Measurements from ENCODE around the gene CPEB1. TPM values are rescaled to one million over a fixed set of nuclear protein-coding genes. Genes with fewer than 3 reads are reported as not detected.

Gene CPEB1
- total and polyA plus RNA-seq, 4 donors, result 0.42 to 4.0 (median 2.3) TPM

DNA sequence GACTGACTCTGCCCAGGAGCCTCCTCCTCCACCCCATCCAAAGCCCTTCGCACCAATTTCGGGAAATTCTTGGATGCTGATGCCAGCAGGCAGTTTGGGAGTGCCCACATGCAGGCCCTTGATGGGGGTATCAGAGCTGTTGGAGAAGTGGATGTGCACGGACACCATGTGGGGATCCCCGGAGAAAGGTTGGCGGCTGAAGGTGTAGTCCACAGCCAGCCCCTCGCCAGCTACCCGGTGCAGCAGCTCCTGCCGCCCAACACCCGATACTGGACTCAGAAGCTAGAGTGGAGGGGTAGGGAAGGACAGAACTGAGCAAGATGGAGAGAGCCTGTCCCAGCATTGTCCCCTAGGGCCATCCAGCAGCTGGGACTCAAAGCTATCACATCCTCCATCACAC, 15.5 kb upstream of the CPEB1 start:
- TF ChIP-seq, protein P1, sequence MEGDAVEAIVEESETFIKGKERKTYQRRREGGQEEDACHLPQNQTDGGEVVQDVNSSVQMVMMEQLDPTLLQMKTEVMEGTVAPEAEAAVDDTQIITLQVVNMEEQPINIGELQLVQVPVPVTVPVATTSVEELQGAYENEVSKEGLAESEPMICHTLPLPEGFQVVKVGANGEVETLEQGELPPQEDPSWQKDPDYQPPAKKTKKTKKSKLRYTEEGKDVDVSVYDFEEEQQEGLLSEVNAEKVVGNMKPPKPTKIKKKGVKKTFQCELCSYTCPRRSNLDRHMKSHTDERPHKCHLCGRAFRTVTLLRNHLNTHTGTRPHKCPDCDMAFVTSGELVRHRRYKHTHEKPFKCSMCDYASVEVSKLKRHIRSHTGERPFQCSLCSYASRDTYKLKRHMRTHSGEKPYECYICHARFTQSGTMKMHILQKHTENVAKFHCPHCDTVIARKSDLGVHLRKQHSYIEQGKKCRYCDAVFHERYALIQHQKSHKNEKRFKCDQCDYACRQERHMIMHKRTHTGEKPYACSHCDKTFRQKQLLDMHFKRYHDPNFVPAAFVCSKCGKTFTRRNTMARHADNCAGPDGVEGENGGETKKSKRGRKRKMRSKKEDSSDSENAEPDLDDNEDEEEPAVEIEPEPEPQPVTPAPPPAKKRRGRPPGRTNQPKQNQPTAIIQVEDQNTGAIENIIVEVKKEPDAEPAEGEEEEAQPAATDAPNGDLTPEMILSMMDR (IDR thresholded peaks at IDR 0.05; ENCODE audit: control extremely low read depth, extremely low read depth), result no peak
- ATAC-seq (ENCODE audit: insufficient read depth, low FRiP score) (no peak), DNase-seq (no peak)
- Histone ChIP-seq H3K27ac (ENCODE audit: low read depth in 1 of 2, low read length in 1 of 2) (no peak overlapping the region), H3K4me3 (no peak overlapping the region), H3K9me3 (ENCODE audit: control insufficient read depth in 4 of 4, insufficient read depth in 3 of 4, low read length in 3 of 4) (peaks cover 0 to 6% (median 0%) of the 10 kb centered on the region in 4 donors), H3K36me3 (ENCODE audit: control insufficient read depth in 4 of 4, insufficient read depth in 4 of 4, low read length in 4 of 4) (no peaks in the 10 kb centered on the region), H3K9ac (ENCODE audit: insufficient read depth in 1 of 2, low read length in 2 of 2) (no peak overlapping the region), H3K27me3 (ENCODE audit: control insufficient read depth in 3 of 3, insufficient read depth in 3 of 3, low read length in 2 of 3) (no peaks in the 10 kb centered on the region), H3K4me1 (ENCODE audit: control insufficient read depth in 5 of 5, insufficient read depth in 5 of 5, low read length in 5 of 5) (no peaks in the 10 kb centered on the region)
- WGBS, 2 donors, result 78 to 80% methylated on average over 9 of the region's 9 CpGs

DNA sequence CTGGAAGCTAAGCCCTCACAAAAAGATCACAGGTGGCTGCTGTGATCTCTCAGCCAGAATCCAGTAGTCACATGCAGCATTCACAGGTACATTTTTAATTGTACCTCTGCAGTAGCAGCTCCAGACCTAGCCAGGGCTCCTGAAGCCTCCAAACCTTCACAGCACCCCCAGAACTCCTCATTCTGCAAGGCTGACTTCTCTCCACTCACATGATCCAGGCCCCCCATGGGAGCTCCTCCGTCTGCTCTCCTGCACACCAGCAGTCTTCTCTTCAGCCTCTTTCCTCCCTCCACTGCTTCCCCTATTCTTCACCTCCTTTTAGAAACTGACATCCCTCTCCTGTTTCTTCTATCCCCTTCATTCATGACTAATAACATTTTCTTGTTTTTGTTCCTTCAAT, 13.2 kb upstream of the CPEB1 start:
- Histone ChIP-seq H3K27ac (ENCODE audit: low read depth in 1 of 2, low read length in 1 of 2) (no peak overlapping the region), H3K36me3 (ENCODE audit: control insufficient read depth in 4 of 4, insufficient read depth in 4 of 4, low read length in 4 of 4) (no peaks in the 10 kb centered on the region), H3K27me3 (ENCODE audit: control insufficient read depth in 3 of 3, insufficient read depth in 3 of 3, low read length in 2 of 3) (no peaks in the 10 kb centered on the region), H3K4me3 (no peak overlapping the region), H3K9ac (ENCODE audit: insufficient read depth in 1 of 2, low read length in 2 of 2) (no peak overlapping the region), H3K4me1 (ENCODE audit: control insufficient read depth in 5 of 5, insufficient read depth in 5 of 5, low read length in 5 of 5) (no peaks in the 10 kb centered on the region), H3K9me3 (ENCODE audit: control insufficient read depth in 4 of 4, insufficient read depth in 3 of 4, low read length in 3 of 4) (peaks cover 0 to 6% (median 0%) of the 10 kb centered on the region in 4 donors)
- no peak for ATAC-seq (ENCODE audit: insufficient read depth, low FRiP score)
- 56 to 71% methylated on average over 1 of the region's 1 CpG for WGBS, 2 donors
- TF ChIP-seq, protein P1 (IDR thresholded peaks at IDR 0.05; ENCODE audit: control extremely low read depth, extremely low read depth), result no peak
- DNase-seq, result no peak

DNA sequence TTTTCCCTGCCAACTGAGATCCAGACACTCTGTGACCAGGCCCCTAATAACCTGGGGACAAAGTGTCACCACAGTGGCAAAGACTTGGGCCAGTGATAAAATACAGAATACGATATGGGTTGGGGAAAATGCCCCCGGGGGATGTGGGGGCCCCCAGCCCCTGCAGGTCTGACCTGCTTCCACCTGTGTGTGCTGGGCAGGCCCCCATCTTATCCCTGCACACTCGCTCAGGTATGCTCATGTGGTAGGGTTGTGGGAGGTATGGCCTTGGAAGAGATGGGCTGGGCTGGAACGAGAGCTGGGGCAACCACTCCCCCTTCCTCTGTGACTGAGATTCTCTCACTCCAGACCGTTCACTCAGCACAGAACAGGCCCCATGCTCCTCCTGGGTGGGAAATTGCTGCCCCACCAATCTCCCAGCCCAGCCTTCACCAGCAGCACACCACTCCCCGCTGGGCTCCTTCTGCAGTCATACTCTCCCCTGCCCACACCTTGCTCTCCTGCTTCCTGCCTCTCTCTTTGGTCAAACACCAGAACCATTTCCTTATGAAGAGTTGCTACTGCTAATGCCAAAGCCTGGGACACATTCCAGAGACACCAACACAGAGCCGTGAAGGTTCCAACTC, 9.6 kb upstream of the CPEB1 start:
- DNase-seq, result no peak
- H3K4me1 ChIP-seq (ENCODE audit: control insufficient read depth in 5 of 5, insufficient read depth in 5 of 5, low read length in 5 of 5), result no peaks in the 10 kb centered on the region
- no peak overlapping the region for H3K9ac ChIP-seq (ENCODE audit: insufficient read depth in 1 of 2, low read length in 2 of 2)
- TF ChIP-seq, protein P1 (IDR thresholded peaks at IDR 0.05; ENCODE audit: control extremely low read depth, extremely low read depth), result no peak
- H3K9me3 ChIP-seq (ENCODE audit: control insufficient read depth in 4 of 4, insufficient read depth in 3 of 4, low read length in 3 of 4), result peaks cover 0 to 7% (median 0%) of the 10 kb centered on the region in 4 donors
- no peak overlapping the region for H3K27ac ChIP-seq (ENCODE audit: low read depth in 1 of 2, low read length in 1 of 2)
- no peaks in the 10 kb centered on the region for H3K36me3 ChIP-seq (ENCODE audit: control insufficient read depth in 4 of 4, insufficient read depth in 4 of 4, low read length in 4 of 4)
- no peak overlapping the region for H3K4me3 ChIP-seq
- 72 to 75% methylated on average over 7 of the region's 7 CpGs for WGBS, 2 donors
- ATAC-seq (ENCODE audit: insufficient read depth, low FRiP score), result no peak
- peaks cover 0 to 15% (median under 1%) of the 10 kb centered on the region in 3 donors for H3K27me3 ChIP-seq (ENCODE audit: control insufficient read depth in 3 of 3, insufficient read depth in 3 of 3, low read length in 2 of 3)

DNA sequence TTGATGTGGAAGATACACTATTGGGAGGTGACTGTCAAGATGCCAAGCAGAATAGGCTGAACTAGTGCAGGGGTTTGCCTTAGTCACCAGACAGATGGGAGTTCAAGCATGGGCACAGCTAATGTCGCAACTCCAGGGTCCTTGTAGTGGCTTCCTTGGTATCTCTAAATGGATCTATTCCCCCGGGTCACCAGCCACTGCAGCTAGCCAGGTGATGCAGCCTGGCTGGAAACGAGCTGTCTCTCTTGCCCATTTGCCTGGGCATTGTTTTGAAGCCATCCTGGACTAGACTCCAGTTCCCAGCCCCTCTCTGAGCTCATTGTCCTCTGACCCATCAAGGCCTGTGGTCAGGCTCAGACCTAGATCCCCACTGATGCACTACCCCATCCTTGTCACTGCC, 8.4 kb upstream of the CPEB1 start:
- H3K4me3 ChIP-seq, result no peak overlapping the region
- WGBS, 2 donors, result 69 to 78% methylated on average over 3 of the region's 3 CpGs

More for the DNA sequence above, 8.4 kb upstream of the CPEB1 start:
- no peak for DNase-seq
- TF ChIP-seq, protein P1 (IDR thresholded peaks at IDR 0.05; ENCODE audit: control extremely low read depth, extremely low read depth), result no peak
- peaks cover 0 to 17% (median 3%) of the 10 kb centered on the region in 3 donors for H3K27me3 ChIP-seq (ENCODE audit: control insufficient read depth in 3 of 3, insufficient read depth in 3 of 3, low read length in 2 of 3)
- peaks cover 0 to 7% (median 0%) of the 10 kb centered on the region in 4 donors for H3K9me3 ChIP-seq (ENCODE audit: control insufficient read depth in 4 of 4, insufficient read depth in 3 of 4, low read length in 3 of 4)
- no peaks in the 10 kb centered on the region for H3K36me3 ChIP-seq (ENCODE audit: control insufficient read depth in 4 of 4, insufficient read depth in 4 of 4, low read length in 4 of 4)
- no peak for ATAC-seq (ENCODE audit: insufficient read depth, low FRiP score)
- no peak overlapping the region for H3K27ac ChIP-seq (ENCODE audit: low read depth in 1 of 2, low read length in 1 of 2)
- no peak overlapping the region for H3K9ac ChIP-seq (ENCODE audit: insufficient read depth in 1 of 2, low read length in 2 of 2)
- H3K4me1 ChIP-seq (ENCODE audit: control insufficient read depth in 5 of 5, insufficient read depth in 5 of 5, low read length in 5 of 5), result no peaks in the 10 kb centered on the region
